ENCODE measurements around the gene TIMD4.

GRCh38 chr5:156871212-156871611 is 91.8 kb downstream of the TIMD4 start:
- TF ChIP-seq BHLHE40 (IDR thresholded peaks at IDR 0.05; ENCODE audit: borderline replicate concordance) (no peak), SP1 (IDR thresholded peaks at IDR 0.05) (no peak), TARDBP (IDR thresholded peaks at IDR 0.05) (no peak), FOXM1 (IDR thresholded peaks at IDR 0.05; ENCODE audit: borderline replicate concordance) (no peak), FOXK2 (IDR thresholded peaks at IDR 0.05) (no peak), LEF1 (IDR thresholded peaks at IDR 0.05; ENCODE audit: borderline replicate concordance) (no peak), FOXA1 (IDR thresholded peaks at IDR 0.05) (no peak), L3MBTL2 (conservative IDR thresholded peaks at IDR 0.05) (no peak), HDGF (IDR thresholded peaks at IDR 0.05; ENCODE audit: borderline replicate concordance) (no peak)
